ENCODE data around the gene BORCS6. TPM values are rescaled to one million over a fixed set of nuclear protein-coding genes. Genes with fewer than 3 reads are reported as not detected.

BORCS6 gene
- total and polyA plus RNA-seq, 2 experiments from 2014 or later, result 1.8 to 7.1 TPM

DNA sequence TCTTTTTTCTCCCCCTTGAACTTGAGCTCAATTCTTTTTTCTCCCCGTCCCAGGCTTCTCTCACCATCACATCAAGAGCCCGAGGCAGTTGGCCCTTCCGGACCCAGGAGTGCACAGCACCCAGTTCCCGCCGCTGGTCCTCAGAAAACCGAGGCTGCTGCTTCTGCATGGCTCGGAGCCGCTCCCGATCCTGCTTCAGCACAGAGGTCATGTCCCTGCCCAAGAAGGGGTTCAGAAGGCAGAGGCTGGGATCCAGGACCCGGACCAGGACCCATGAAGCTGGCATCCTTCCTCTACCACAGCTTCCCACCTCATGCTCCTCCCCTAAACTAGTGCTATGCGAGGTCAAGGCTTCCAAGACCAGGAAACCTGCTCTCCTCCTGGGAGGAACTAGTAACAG, 48.2 kb downstream of the BORCS6 start:
- Mint-ChIP-seq H3K27ac (no peak overlapping the region), H3K4me3 (no peak overlapping the region), H3K9me3 (peaks cover 4% of the 10 kb centered on the region; the same call in 1 of the 3 replicates), H3K4me1 (peaks cover under 1% of the 10 kb centered on the region; the same call in 1 of the 3 replicates), H3K27me3 (ENCODE audit: insufficient read depth, low read depth, poor library complexity) (peaks cover 6% of the 10 kb centered on the region), H3K36me3 (ENCODE audit: low read depth) (peaks cover 33% of the 10 kb centered on the region)
- H3K27ac ChIP-seq (ENCODE audit: low read depth), result no peak overlapping the region
- H3K79me2 ChIP-seq (replicated peaks; ENCODE audit: insufficient read depth), result no peaks in the 10 kb centered on the region
- H2AFZ ChIP-seq, result no peak overlapping the region
- H3K27me3 ChIP-seq (ENCODE audit: insufficient read depth), result peaks cover 14% of the 10 kb centered on the region
- DNase-seq (ENCODE audit: low spot score) (no peak), ATAC-seq (no peak)
- no peak overlapping the region for H3K4me2 ChIP-seq
- peaks cover 24% of the 10 kb centered on the region for H3F3A ChIP-seq (replicated peaks; ENCODE audit: low read depth)
- no peaks in the 10 kb centered on the region for H3K9me2 ChIP-seq (ENCODE audit: insufficient read depth)
- no peaks in the 10 kb centered on the region for H4K20me1 ChIP-seq (replicated peaks; ENCODE audit: insufficient read depth)
- TF ChIP-seq, protein P1, sequence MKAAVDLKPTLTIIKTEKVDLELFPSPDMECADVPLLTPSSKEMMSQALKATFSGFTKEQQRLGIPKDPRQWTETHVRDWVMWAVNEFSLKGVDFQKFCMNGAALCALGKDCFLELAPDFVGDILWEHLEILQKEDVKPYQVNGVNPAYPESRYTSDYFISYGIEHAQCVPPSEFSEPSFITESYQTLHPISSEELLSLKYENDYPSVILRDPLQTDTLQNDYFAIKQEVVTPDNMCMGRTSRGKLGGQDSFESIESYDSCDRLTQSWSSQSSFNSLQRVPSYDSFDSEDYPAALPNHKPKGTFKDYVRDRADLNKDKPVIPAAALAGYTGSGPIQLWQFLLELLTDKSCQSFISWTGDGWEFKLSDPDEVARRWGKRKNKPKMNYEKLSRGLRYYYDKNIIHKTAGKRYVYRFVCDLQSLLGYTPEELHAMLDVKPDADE (IDR thresholded peaks at IDR 0.05), result no peak
- TF ChIP-seq NANOG (IDR thresholded peaks at IDR 0.05; ENCODE audit: borderline replicate concordance) (no peak), JUNB (IDR thresholded peaks at IDR 0.05; ENCODE audit: unreplicated experiment) (no peak), EZH2 (IDR thresholded peaks at IDR 0.05; ENCODE audit: low read depth, unreplicated experiment) (no peak), POLR2AphosphoS5 (IDR thresholded peaks at IDR 0.05; ENCODE audit: low read depth) (no peak), ZNF331 (CRISPR knock-in tag; IDR thresholded peaks at IDR 0.05; ENCODE audit: low read depth) (no peak), CREB1 (CRISPR knock-in tag; IDR thresholded peaks at IDR 0.05; ENCODE audit: low read depth) (no peak), EZH2phosphoT487 (IDR thresholded peaks at IDR 0.05; ENCODE audit: unreplicated experiment) (no peak)
- TF ChIP-seq, protein P2, sequence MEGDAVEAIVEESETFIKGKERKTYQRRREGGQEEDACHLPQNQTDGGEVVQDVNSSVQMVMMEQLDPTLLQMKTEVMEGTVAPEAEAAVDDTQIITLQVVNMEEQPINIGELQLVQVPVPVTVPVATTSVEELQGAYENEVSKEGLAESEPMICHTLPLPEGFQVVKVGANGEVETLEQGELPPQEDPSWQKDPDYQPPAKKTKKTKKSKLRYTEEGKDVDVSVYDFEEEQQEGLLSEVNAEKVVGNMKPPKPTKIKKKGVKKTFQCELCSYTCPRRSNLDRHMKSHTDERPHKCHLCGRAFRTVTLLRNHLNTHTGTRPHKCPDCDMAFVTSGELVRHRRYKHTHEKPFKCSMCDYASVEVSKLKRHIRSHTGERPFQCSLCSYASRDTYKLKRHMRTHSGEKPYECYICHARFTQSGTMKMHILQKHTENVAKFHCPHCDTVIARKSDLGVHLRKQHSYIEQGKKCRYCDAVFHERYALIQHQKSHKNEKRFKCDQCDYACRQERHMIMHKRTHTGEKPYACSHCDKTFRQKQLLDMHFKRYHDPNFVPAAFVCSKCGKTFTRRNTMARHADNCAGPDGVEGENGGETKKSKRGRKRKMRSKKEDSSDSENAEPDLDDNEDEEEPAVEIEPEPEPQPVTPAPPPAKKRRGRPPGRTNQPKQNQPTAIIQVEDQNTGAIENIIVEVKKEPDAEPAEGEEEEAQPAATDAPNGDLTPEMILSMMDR (conservative IDR thresholded peaks at IDR 0.05; ENCODE audit: low read depth in 2 of 2), result no peak
- TF ChIP-seq, protein P3, sequence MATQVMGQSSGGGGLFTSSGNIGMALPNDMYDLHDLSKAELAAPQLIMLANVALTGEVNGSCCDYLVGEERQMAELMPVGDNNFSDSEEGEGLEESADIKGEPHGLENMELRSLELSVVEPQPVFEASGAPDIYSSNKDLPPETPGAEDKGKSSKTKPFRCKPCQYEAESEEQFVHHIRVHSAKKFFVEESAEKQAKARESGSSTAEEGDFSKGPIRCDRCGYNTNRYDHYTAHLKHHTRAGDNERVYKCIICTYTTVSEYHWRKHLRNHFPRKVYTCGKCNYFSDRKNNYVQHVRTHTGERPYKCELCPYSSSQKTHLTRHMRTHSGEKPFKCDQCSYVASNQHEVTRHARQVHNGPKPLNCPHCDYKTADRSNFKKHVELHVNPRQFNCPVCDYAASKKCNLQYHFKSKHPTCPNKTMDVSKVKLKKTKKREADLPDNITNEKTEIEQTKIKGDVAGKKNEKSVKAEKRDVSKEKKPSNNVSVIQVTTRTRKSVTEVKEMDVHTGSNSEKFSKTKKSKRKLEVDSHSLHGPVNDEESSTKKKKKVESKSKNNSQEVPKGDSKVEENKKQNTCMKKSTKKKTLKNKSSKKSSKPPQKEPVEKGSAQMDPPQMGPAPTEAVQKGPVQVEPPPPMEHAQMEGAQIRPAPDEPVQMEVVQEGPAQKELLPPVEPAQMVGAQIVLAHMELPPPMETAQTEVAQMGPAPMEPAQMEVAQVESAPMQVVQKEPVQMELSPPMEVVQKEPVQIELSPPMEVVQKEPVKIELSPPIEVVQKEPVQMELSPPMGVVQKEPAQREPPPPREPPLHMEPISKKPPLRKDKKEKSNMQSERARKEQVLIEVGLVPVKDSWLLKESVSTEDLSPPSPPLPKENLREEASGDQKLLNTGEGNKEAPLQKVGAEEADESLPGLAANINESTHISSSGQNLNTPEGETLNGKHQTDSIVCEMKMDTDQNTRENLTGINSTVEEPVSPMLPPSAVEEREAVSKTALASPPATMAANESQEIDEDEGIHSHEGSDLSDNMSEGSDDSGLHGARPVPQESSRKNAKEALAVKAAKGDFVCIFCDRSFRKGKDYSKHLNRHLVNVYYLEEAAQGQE (IDR thresholded peaks at IDR 0.05; ENCODE audit: unreplicated experiment), result no peak
- H3K36me3 ChIP-seq (ENCODE audit: insufficient read depth), result peaks cover 7% of the 10 kb centered on the region; the same call in 1 of the 2 replicates
- no peak overlapping the region for H3K4me3 ChIP-seq
- H3K4me1 ChIP-seq (ENCODE audit: insufficient read depth), result peaks cover 7% of the 10 kb centered on the region; the same call in 1 of the 2 replicates

All from GM23338 (cell line).